Parathyroid adenoma (tissue), 2 donors: Measurements from ENCODE around the gene AKR1B15.

Experiments
- H2AFZ ChIP-seq: fragments of 300-600 bp; sonication (generic); one replicate; pipeline ENCODE4 v1.7.0; 2017; ENCODE audit warnings: antibody characterized with exemption, mild to moderate bottlenecking
- H3K27ac ChIP-seq: fragments of 300-600 bp; sonication (generic); one replicate; pipeline ENCODE4 v1.7.0; 2017
- H3K27me3 ChIP-seq: fragments of 300-600 bp; sonication (generic); one replicate; pipeline ENCODE4 v1.7.0; 2017; ENCODE audit warnings: low read length; ENCODE audit not compliant: control insufficient read depth, insufficient read depth
- H3K36me3 ChIP-seq: fragments of 300-600 bp; sonication (generic); one replicate; pipeline ENCODE4 v1.7.0; 2017; ENCODE audit warnings: low read length; ENCODE audit not compliant: control insufficient read depth, insufficient read depth
- H3K4me1 ChIP-seq: fragments of 300-600 bp; sonication (generic); one replicate; pipeline ENCODE4 v1.7.0; 2017; ENCODE audit warnings: control low read depth
- H3K4me2 ChIP-seq: fragments of 300-600 bp; sonication (generic); one replicate; pipeline ENCODE4 v1.7.0; 2017; ENCODE audit warnings: low read length
- H3K4me3 ChIP-seq: fragments of 300-600 bp; sonication (generic); one replicate; pipeline ENCODE4 v1.7.0; 2017; ENCODE audit warnings: low read depth, low read length
- H3K79me2 ChIP-seq: fragments of 300-600 bp; sonication (generic); one replicate; pipeline ENCODE4 v1.7.0; 2017; ENCODE audit warnings: control low read depth
- H3K9ac ChIP-seq: fragments of 300-600 bp; sonication (generic); one replicate; pipeline ENCODE4 v1.7.0; 2017; ENCODE audit warnings: mild to moderate bottlenecking
- H3K9me3 ChIP-seq: fragments of 300-600 bp; sonication (generic); one replicate; pipeline ENCODE4 v1.7.0; 2017; ENCODE audit warnings: low read length; ENCODE audit not compliant: control insufficient read depth
- CTCF ChIP-seq: fragments of 300-600 bp; sonication (generic); IDR thresholded peaks from one replicate; pipeline ENCODE4 v1.7.0; 2017; ENCODE audit warnings: antibody characterized with exemption, mild to moderate bottlenecking
- donor health status: primary hyperparathyroidism.

AKR1B15 gene

GRCh38 chr7:134542195-134542771 is 6.6 kb upstream of the AKR1B15 start:
- H3K4me1 ChIP-seq: peaks cover 6% of the 10 kb centered on the region
- H2AFZ ChIP-seq: no peak overlapping the region
- H3K79me2 ChIP-seq: no peaks in the 10 kb centered on the region
- no peak overlapping the region for H3K27ac ChIP-seq
- no peaks in the 10 kb centered on the region for H3K36me3 ChIP-seq
- H3K4me2 ChIP-seq: no peak overlapping the region
- no peaks in the 10 kb centered on the region for H3K27me3 ChIP-seq
- no peaks in the 10 kb centered on the region for H3K9me3 ChIP-seq
- H3K4me3 ChIP-seq: no peak overlapping the region
- H3K9ac ChIP-seq: no peak overlapping the region
- no peak for TF ChIP-seq CTCF

- H3K27ac ChIP-seq: no peak overlapping the region
- no peaks in the 10 kb centered on the region for H3K36me3 ChIP-seq
- H2AFZ ChIP-seq: no peak overlapping the region
- H3K27me3 ChIP-seq: no peaks in the 10 kb centered on the region
- H3K79me2 ChIP-seq: no peaks in the 10 kb centered on the region
- H3K9me3 ChIP-seq: no peaks in the 10 kb centered on the region
- no peak overlapping the region for H3K4me2 ChIP-seq
- peaks cover 8% of the 10 kb centered on the region for H3K4me1 ChIP-seq
- no peak for TF ChIP-seq CTCF
- H3K4me3 ChIP-seq: no peak overlapping the region
- H3K9ac ChIP-seq: no peak overlapping the region
Measured at GRCh38 chr7:134545380-134545779, 3.5 kb upstream of the AKR1B15 start.

- H3K27me3 ChIP-seq: no peaks in the 10 kb centered on the region
- no peaks in the 10 kb centered on the region for H3K79me2 ChIP-seq
- H3K9me3 ChIP-seq: no peaks in the 10 kb centered on the region
- no peak overlapping the region for H3K27ac ChIP-seq
- H3K4me2 ChIP-seq: no peak overlapping the region
- no peak overlapping the region for H3K9ac ChIP-seq
- no peak for TF ChIP-seq CTCF
- H3K4me1 ChIP-seq: peaks cover 8% of the 10 kb centered on the region
- H2AFZ ChIP-seq: no peak overlapping the region
- no peak overlapping the region for H3K4me3 ChIP-seq
- H3K36me3 ChIP-seq: no peaks in the 10 kb centered on the region
Measured at GRCh38 chr7:134545918-134546317, 3.0 kb upstream of the AKR1B15 start.

GRCh38 chr7:134546955-134547354 is 2.0 kb upstream of the AKR1B15 start:
- Histone ChIP-seq H3K9ac (no peak overlapping the region), H3K36me3 (no peaks in the 10 kb centered on the region), H3K4me3 (no peak overlapping the region), H3K4me2 (peak overlapping the region; percentile 67), H3K4me1 (peaks cover 8% of the 10 kb centered on the region), H3K27me3 (no peaks in the 10 kb centered on the region), H2AFZ (peak overlapping the region; percentile 68), H3K79me2 (no peaks in the 10 kb centered on the region), H3K27ac (no peak overlapping the region), H3K9me3 (no peaks in the 10 kb centered on the region)
- TF ChIP-seq CTCF: no peak

GRCh38 chr7:134547397-134548054 is 1.4 kb upstream of the AKR1B15 start:
- peak; percentile 85 for TF ChIP-seq CTCF
- no peak overlapping the region for H3K27ac ChIP-seq
- no peak overlapping the region for H3K9ac ChIP-seq
- peaks cover 8% of the 10 kb centered on the region for H3K4me1 ChIP-seq
- no peaks in the 10 kb centered on the region for H3K27me3 ChIP-seq
- H3K4me2 ChIP-seq: peak overlapping the region; percentile 67
- H2AFZ ChIP-seq: peak overlapping the region; percentile 68
- peak overlapping the region; percentile 51 for H3K4me3 ChIP-seq
- H3K9me3 ChIP-seq: no peaks in the 10 kb centered on the region
- H3K79me2 ChIP-seq: no peaks in the 10 kb centered on the region
- no peaks in the 10 kb centered on the region for H3K36me3 ChIP-seq
